GM19463 (cell line): ENCODE data around the gene ANKRD39.
A peak's percentile ranks its signal among the peaks of the same experiment; 100 is the strongest.

Experiments used
- ATAC-seq: cut with Tn5 transposase; IDR thresholded peaks from one replicate; pipeline ENCODE4 v1.9.1; 2021; ENCODE audit warnings: mild to moderate bottlenecking, moderate library complexity; ENCODE audit not compliant: unreplicated experiment

Gene ANKRD39

GRCh38 chr2:96859099-96859649, 1.4 kb upstream of the ANKRD39 start:
- ATAC-seq: no peak

- ATAC-seq: no peak
These were observed 795 bp downstream of the ANKRD39 start for GRCh38 chr2:96856776-96857666.

- ATAC-seq: no peak
These were observed 4.5 kb downstream of the ANKRD39 start for GRCh38 chr2:96853321-96853720.

GRCh38 chr2:96852667-96853066, 5.1 kb downstream of the ANKRD39 start:
- ATAC-seq: no peak

GRCh38 chr2:96848264-96848663, 9.6 kb downstream of the ANKRD39 start:
- ATAC-seq: no peak

GRCh38 chr2:96847586-96847985, 10.2 kb downstream of the ANKRD39 start:
- ATAC-seq: no peak

GRCh38 chr2:96846825-96847224, 11.0 kb downstream of the ANKRD39 start:
- no peak for ATAC-seq

- ATAC-seq: no peak
These were observed 13.4 kb downstream of the ANKRD39 start for GRCh38 chr2:96844405-96844808.

- ATAC-seq: no peak
These were observed 14.1 kb downstream of the ANKRD39 start, which contains the start of gene ANKRD23 for GRCh38 chr2:96843538-96844268. TSS of gene ANKRD23 (minus strand) at chr2:96844021. CDS start at chr2:96843992, 29 bp downstream.

GRCh38 chr2:96842600-96842999, 15.2 kb downstream of the ANKRD39 start:
- ATAC-seq: no peak

GRCh38 chr2:96841701-96842495, 15.9 kb downstream of the ANKRD39 start:
- ATAC-seq: no peak

- ATAC-seq: no peak
These were observed 17.7 kb downstream of the ANKRD39 start for GRCh38 chr2:96839875-96840850.

GRCh38 chr2:96839293-96839874, 18.4 kb downstream of the ANKRD39 start:
- peak; percentile 80 for ATAC-seq

GRCh38 chr2:96838345-96839292, 19.2 kb downstream of the ANKRD39 start:
- no peak for ATAC-seq

GRCh38 chr2:96837575-96837974, 20.2 kb downstream of the ANKRD39 start:
- no peak for ATAC-seq

GRCh38 chr2:96835830-96836229, 22.0 kb downstream of the ANKRD39 start:
- ATAC-seq: no peak

GRCh38 chr2:96832754-96833507, 24.9 kb downstream of the ANKRD39 start:
- ATAC-seq: no peak

GRCh38 chr2:96832408-96832753, 25.4 kb downstream of the ANKRD39 start:
- no peak for ATAC-seq
